Erythroblast (primary cell): ENCODE data around the gene EDAR.
A peak's percentile ranks its signal among the peaks of the same experiment; 100 is the strongest.

Experiments used
- DNase-seq, 2 experiments: peaks; one replicate each; lab custom pipeline; 2025; lab: John Stamatoyannopoulos, UW
- GATA1 ChIP-seq: IDR thresholded peaks from 2 replicates; pipeline ENCODE4 v1.6.1; 2011; ENCODE audit warnings: low read depth, mild to moderate bottlenecking, control low read depth, low read length, moderate library complexity
- POLR2A ChIP-seq: IDR thresholded peaks from 2 replicates; pipeline ENCODE4 v1.6.1; 2011; ENCODE audit warnings: mild to moderate bottlenecking, low read length

EDAR gene

GRCh38 chr2:108986916-108987510 is 2.0 kb downstream of the EDAR start:
- DNase-seq = no peak
- TF ChIP-seq GATA1 (no peak), POLR2A (no peak)

GRCh38 chr2:108983610-108984009 is 5.4 kb downstream of the EDAR start:
- no peak for DNase-seq

DNA sequence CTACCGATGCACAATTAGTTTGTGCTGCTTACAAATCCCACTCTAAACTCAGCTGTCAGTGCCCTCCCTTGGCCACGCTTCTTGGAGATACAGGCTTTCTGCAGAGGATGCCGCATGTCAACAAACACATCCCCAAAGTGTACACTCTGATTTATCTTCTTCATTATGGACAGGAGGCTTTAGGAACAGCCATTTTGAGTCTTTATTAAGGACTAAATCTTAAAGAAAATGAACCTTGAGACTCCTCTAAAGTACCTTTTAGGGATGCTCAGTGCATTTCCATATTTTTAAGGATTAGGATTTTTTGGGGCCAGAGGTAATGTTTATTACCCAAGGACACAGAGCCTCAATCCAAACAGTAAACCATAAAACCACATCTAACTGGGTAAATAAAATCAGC is 6.0 kb downstream of the EDAR start:
- no peak for TF ChIP-seq POLR2A
- TF ChIP-seq GATA1 = no peak
- no peak for DNase-seq

More at GRCh38 chr2:108983610-108984009, 5.4 kb downstream of the EDAR start:
- TF ChIP-seq GATA1 = no peak
- no peak for TF ChIP-seq POLR2A

GRCh38 chr2:108982259-108982679 is 6.8 kb downstream of the EDAR start:
- no peak for DNase-seq
- no peak for TF ChIP-seq GATA1
- no peak for TF ChIP-seq POLR2A

GRCh38 chr2:108981846-108982245 is 7.2 kb downstream of the EDAR start:
- DNase-seq = no peak
- no peak for TF ChIP-seq POLR2A
- no peak for TF ChIP-seq GATA1

DNA sequence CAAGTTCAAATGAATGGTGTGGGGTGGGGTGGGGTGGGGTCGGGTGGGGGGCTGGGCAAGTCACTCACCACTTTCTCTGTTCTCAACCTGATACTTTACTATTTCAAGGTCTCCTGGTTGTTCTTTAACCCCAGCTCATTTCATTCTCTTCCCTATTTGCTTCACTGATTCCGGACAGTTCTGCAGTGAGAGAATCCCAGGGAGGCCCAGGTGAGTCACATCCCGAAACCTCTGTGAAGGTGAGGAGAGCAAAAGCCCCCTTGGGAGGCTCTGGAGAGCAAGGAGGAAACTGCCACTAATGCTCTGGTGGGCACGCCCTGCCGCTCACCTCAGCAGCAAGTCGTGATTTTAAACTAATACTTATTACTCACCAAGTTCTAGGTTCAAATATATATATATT is 8.9 kb downstream of the EDAR start:
- TF ChIP-seq GATA1 (no peak), POLR2A (no peak)
- no peak for DNase-seq

DNA sequence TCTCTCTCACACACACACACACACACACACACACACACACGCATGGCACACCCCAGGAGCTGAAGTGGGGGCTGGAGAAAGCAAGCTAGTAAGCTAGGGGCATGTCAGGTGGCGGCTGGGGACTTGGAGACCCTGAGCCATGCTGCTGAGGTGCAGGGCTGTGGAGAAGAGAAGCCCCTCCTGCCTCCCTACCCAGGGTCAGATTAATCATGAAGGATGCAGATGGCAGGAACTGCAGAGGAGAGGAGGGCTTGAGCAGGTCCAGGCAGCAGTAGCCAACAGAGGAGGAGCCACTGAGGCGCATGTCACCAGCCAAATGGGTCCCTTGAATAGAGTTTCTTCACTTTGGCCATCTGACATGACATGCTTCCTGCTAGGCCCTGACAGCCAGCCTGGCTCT is 9.6 kb downstream of the EDAR start:
- TF ChIP-seq GATA1 (no peak), POLR2A (no peak)

GRCh38 chr2:108978709-108979111 is 10.3 kb downstream of the EDAR start:
- no peak for TF ChIP-seq POLR2A
- no peak for TF ChIP-seq GATA1
- DNase-seq = no peak

More for the DNA sequence above, 9.6 kb downstream of the EDAR start:
- DNase-seq = no peak

DNA sequence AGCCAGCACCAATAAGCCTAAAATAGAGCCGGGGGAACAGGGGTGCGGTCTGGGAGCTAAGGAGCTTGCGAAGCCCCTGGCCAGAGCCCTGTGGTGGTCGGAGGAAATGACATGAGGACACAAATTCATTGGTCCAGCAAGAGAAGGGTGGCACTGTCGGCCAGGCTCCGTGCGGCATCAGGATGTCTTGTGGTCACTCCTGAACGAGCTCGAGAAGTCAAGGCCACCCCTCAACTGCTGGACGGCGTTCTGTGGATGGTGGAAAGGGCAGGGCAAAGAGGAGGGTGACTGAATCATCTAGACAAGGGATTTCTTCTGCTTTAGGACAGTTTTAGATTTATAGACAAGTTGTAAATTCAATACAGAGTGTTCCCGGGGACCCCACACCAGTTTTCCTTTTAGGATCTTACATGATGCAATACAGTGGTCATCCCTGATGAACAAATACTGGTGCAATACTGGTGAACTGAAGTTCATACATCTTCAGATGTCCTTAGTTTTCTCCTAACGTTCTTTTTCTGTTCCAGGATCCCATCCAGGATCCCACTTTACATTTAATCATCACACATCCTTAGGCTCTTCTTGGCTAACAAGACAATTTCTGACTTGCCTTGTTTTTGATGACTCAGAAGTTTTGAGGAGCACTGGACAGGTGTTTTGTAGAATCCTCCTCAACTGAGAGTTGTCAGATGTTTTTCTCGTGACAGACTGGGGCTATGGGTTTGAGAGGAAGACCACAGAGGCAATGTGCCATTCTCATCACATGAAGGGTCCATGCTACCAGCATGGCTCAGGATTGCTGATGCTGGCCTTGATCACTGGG is 13.2 kb downstream of the EDAR start:
- peak in 1 of 2 experiments; percentile 9 for DNase-seq
- no peak for TF ChIP-seq POLR2A
- no peak for TF ChIP-seq GATA1

DNA sequence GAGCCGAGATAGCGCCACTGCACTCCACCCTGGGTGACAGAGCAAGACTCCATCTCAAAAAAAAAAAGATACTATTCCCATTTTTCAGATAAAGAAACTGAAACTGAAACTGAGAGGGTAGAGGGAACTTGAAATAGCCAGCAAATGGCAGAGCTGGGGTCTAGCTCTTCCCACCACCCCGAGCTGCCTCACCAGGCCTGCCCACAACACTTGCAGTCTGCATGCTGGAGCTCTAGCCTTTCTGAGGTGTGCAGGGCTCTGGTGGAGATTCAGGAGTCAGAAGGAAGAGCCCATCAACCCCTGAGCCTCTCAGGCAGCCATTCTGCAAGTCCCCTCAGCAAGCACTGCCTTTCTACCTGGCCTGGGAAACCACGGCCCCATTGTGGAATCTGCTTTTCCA is 14.3 kb downstream of the EDAR start:
- TF ChIP-seq POLR2A (no peak), GATA1 (no peak)
- no peak for DNase-seq

- DNase-seq = no peak
Measured at GRCh38 chr2:108972663-108973062, 16.4 kb downstream of the EDAR start.

GRCh38 chr2:108971661-108972566 is 17.1 kb downstream of the EDAR start:
- TF ChIP-seq POLR2A (no peak), GATA1 (no peak)
- no peak for DNase-seq

More at GRCh38 chr2:108972663-108973062, 16.4 kb downstream of the EDAR start:
- TF ChIP-seq GATA1 (no peak), POLR2A (no peak)

GRCh38 chr2:108970369-108970768 is 18.7 kb downstream of the EDAR start:
- DNase-seq = no peak
- no peak for TF ChIP-seq GATA1
- TF ChIP-seq POLR2A = no peak

DNA sequence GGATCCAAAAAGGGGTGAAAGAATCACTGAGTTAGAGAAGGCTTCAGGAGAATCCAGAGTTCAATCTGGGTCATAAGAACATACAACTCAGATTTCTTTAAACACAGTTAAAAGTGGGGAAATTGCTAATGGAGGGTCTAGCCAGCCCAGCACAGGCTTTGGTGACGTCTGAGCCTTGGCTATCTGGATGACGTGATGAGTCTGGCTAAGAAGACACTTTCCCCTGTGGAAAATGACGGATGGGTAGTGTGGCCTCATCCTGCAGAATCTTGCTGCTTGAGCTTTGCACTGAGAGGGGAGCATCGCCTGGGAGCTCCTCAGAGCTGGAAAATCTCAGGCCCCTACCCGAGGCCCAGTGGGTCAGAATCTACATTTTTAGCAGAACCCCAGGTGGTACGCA is 19.2 kb downstream of the EDAR start:
- TF ChIP-seq POLR2A = no peak

DNA sequence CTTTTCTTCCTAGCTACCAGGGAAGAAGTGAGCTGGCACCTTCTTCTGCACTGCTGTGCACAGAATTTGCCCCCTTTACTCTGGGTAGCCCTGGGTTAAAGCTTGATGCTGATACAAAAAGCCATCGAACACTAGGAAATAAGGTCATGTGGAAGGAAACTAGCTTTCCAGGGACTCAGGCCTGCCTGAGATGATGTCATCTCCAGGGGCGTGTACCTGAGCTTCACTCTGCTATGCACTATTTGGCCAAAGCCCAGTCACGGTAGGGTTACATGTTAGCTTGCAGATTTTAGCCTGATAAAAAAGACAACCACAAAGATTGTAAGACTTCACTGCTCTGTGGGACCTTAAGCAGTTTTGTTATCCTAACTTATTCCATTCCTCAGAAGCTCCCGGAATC is 20.4 kb downstream of the EDAR start:
- TF ChIP-seq GATA1 (no peak), POLR2A (no peak)
- peak in 1 of 2 experiments; percentile 26 for DNase-seq

More for the DNA sequence above, 19.2 kb downstream of the EDAR start:
- DNase-seq = no peak
